NCI-H82 (cell line): ENCODE data around the gene OOSP2.

Experiments
- DNase-seq: peaks from one replicate; lab custom pipeline; 2025; lab: John Stamatoyannopoulos, UW

Gene OOSP2

GRCh38 chr11:60080535-60080934 is 40.3 kb downstream of the OOSP2 start:
- no peak for DNase-seq

GRCh38 chr11:60084631-60085273 is 44.5 kb downstream of the OOSP2 start:
- no peak for DNase-seq

GRCh38 chr11:60085909-60086308 is 45.7 kb downstream of the OOSP2 start:
- no peak for DNase-seq

GRCh38 chr11:60087239-60087638 is 47.0 kb downstream of the OOSP2 start:
- no peak for DNase-seq

GRCh38 chr11:60088364-60088763 is 48.2 kb downstream of the OOSP2 start, which contains the start of gene MS4A2:
Gene MS4A2 (plus strand): TSS chr11:60088664. CDS start chr11:60088766, 102 bp downstream.
- DNase-seq: no peak

- no peak for DNase-seq
Observed at GRCh38 chr11:60095477-60096120, 55.4 kb downstream of the OOSP2 start.

GRCh38 chr11:60097189-60097588 is 57.0 kb downstream of the OOSP2 start:
- DNase-seq: no peak
